SU-DHL-6 (cell line): Measurements from ENCODE around the gene CCDC73.
"Not testable (repeated sequence)": the region's sequence is repeated elsewhere in the genome, so short reads cannot be mapped to it uniquely, and the experiment has no call there.

Experiments used
- H2AFZ ChIP-seq: fragments of 200-600 bp; sonication (generic); 2 replicates; pipeline ENCODE4 v1.6.1; 2014; ENCODE audit warnings: low read depth, mild to moderate bottlenecking, moderate library complexity, mixed read lengths, antibody characterized with exemption, low read length; ENCODE audit not compliant: severe bottlenecking
- H3F3A ChIP-seq: fragments of 200-600 bp; shearing (Covaris generic); 2 replicates; pipeline ENCODE4 v1.6.0; 2016; ENCODE audit warnings: antibody characterized with exemption, mild to moderate bottlenecking; ENCODE audit not compliant: insufficient read depth
- H3K27ac ChIP-seq: fragments of 200-600 bp; sonication (generic); 2 replicates; pipeline ENCODE4 v1.5.1; 2016; ENCODE audit warnings: low read depth, mild to moderate bottlenecking, low read length, moderate library complexity, mixed read lengths
- H3K27me3 ChIP-seq: fragments of 200-600 bp; sonication (generic), shearing (Covaris generic); 2 replicates; pipeline ENCODE4 v1.6.0; 2014; ENCODE audit warnings: mild to moderate bottlenecking, low read length
- H3K36me3 ChIP-seq: fragments of 200-600 bp; sonication (generic); 2 replicates; pipeline ENCODE4 v1.6.1; 2014; ENCODE audit warnings: mild to moderate bottlenecking, low read length, mixed read lengths
- H3K4me2 ChIP-seq: fragments of 300-600, 200-600 bp; shearing (Covaris generic), sonication (generic); 2 replicates; pipeline ENCODE4 v1.6.0; 2014; ENCODE audit warnings: low read length, low read depth, mild to moderate bottlenecking; ENCODE audit not compliant: poor library complexity, severe bottlenecking
- H3K4me3 ChIP-seq: fragments of 200-600 bp; sonication (generic); 2 replicates; pipeline ENCODE4 v1.5.1; 2014; ENCODE audit warnings: antibody characterized with exemption, low read length, mild to moderate bottlenecking, mixed read lengths; ENCODE audit not compliant: insufficient read depth, poor library complexity, severe bottlenecking
- H3K79me2 ChIP-seq: fragments of 200-600 bp; sonication (generic); 2 replicates; pipeline ENCODE4 v1.6.1; 2014; ENCODE audit warnings: mild to moderate bottlenecking, low read length, moderate library complexity; ENCODE audit not compliant: insufficient read depth
- H3K9ac ChIP-seq: fragments of 200-600 bp; sonication (generic); 2 replicates; pipeline ENCODE4 v1.7.0; 2014; ENCODE audit warnings: mild to moderate bottlenecking, low read length
- H3K9me2 ChIP-seq: fragments of 200-600 bp; sonication (generic); replicated peaks from 2 replicates; pipeline ENCODE4 v1.6.1; 2014; ENCODE audit warnings: low read length; ENCODE audit not compliant: insufficient read depth
- H3K9me3 ChIP-seq: fragments of 200-600 bp; sonication (generic); 2 replicates; pipeline ENCODE4 v1.6.1; 2014; ENCODE audit warnings: low read length, mixed read lengths; ENCODE audit not compliant: insufficient read depth
- H4K20me1 ChIP-seq: fragments of 200-600 bp; sonication (generic); 2 replicates; pipeline ENCODE4 v1.6.1; 2014; ENCODE audit warnings: low read depth, mild to moderate bottlenecking, antibody characterized with exemption, low read length, moderate library complexity, mixed read lengths
- EZH2phosphoT487 ChIP-seq: fragments of 200-600 bp; sonication (generic), shearing (Covaris generic); conservative IDR thresholded peaks from 2 replicates; pipeline ENCODE4 v1.6.1; 2018; ENCODE audit warnings: mild to moderate bottlenecking, antibody characterized with exemption, low read length, moderate library complexity, mixed read lengths
- TF ChIP-seq, protein P1 (sequence below): fragments of 200-600 bp; sonication (generic); IDR thresholded peaks from one replicate; pipeline ENCODE4 v1.5.1; 2017; ENCODE audit warnings: antibody characterized with exemption, mild to moderate bottlenecking, low read length, moderate library complexity; ENCODE audit not compliant: insufficient read depth, poor library complexity, severe bottlenecking

The CCDC73 gene

DNA sequence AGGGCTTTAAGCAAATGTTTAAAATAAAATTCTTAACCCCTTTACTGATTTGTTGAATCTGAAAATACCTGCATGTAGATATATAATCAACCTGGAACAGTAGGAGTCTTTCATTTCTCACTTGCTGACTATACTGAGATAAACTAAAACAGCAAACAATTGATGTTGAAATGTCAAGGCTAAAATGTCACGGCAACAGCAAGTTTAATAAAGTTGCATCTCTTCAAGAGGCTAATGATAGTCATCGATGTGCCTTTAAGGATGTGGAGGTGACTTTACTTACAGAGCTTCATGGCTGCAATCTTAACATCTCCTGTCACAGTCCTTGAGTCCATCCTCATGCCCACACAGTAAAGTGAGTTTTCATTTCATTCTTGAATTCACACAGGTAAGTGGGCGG is 31.7 kb upstream of the CCDC73 start:
- Histone ChIP-seq H3K36me3 (no peaks in the 10 kb centered on the region), H3K9ac (no peak overlapping the region), H3F3A (no peaks in the 10 kb centered on the region), H3K4me3 (no peak overlapping the region), H3K27me3 (no peaks in the 10 kb centered on the region), H3K27ac (no peak overlapping the region), H3K79me2 (no peaks in the 10 kb centered on the region), H2AFZ (no peak overlapping the region), H3K9me3 (no peaks in the 10 kb centered on the region), H4K20me1 (no peaks in the 10 kb centered on the region), H3K4me2 (no peak overlapping the region), H3K9me2 (no peaks in the 10 kb centered on the region)
- TF ChIP-seq, protein P1, sequence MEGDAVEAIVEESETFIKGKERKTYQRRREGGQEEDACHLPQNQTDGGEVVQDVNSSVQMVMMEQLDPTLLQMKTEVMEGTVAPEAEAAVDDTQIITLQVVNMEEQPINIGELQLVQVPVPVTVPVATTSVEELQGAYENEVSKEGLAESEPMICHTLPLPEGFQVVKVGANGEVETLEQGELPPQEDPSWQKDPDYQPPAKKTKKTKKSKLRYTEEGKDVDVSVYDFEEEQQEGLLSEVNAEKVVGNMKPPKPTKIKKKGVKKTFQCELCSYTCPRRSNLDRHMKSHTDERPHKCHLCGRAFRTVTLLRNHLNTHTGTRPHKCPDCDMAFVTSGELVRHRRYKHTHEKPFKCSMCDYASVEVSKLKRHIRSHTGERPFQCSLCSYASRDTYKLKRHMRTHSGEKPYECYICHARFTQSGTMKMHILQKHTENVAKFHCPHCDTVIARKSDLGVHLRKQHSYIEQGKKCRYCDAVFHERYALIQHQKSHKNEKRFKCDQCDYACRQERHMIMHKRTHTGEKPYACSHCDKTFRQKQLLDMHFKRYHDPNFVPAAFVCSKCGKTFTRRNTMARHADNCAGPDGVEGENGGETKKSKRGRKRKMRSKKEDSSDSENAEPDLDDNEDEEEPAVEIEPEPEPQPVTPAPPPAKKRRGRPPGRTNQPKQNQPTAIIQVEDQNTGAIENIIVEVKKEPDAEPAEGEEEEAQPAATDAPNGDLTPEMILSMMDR, result no peak
- TF ChIP-seq EZH2phosphoT487, result no peak

DNA sequence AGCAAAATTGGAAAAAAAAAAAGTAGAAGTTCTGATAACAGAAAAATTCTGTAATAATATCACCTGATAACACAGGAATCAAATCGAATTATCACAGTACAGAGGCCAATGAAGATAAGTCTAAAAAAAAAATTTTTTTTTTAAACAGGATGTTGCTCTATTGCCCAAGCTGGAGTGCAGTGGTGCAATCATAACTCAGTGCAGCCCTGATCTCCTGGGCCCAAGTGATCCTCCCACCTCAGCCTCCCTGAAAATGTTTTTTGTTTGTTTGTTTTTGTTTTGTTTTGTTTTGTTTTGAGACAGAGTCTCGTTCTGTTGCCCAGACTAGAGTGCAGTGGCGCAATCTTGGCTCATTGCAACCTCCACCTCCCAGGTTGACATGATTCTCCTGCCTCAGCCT is 29.2 kb upstream of the CCDC73 start:
- H3K9me3 ChIP-seq, H3K9me2 ChIP-seq, H3K79me2 ChIP-seq, H3K4me3 ChIP-seq, H2AFZ ChIP-seq, H4K20me1 ChIP-seq, H3K27me3 ChIP-seq, H3K27ac ChIP-seq, H3K36me3 ChIP-seq, H3K4me2 ChIP-seq, H3K9ac ChIP-seq, H3F3A ChIP-seq: not testable (repeated sequence)

DNA sequence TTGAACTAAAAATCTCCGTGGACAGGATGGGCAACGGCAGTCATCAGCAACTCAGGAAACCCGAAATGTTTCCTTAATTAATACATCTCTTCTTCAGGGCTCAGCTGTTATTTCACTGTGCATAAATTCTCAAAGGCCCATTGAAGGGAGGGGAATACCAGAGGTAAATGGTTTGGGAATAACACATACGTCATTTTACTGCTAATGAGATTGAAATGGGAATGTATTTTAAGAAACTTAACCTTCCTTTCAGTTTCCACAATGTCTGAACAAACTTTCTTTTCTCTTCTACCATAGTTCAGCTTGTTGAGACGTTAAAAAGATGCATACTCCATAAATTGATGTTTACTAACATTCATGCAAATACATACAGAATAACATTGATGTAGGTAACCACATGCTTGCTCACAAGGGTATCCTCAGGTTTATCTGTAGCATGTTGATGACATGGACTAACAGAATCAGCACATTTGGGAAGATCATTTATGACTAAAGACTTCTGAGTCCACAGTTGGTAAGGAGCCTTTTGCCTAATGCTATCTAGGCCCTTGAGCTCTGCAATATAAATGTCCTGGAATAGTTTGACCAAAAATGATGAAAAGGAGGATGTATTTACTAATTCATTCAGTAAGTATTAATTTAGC is 27.6 kb upstream of the CCDC73 start:
- Histone ChIP-seq H3K36me3 (no peaks in the 10 kb centered on the region), H3K9ac (no peak overlapping the region), H3K9me3 (no peaks in the 10 kb centered on the region), H3F3A (no peaks in the 10 kb centered on the region), H2AFZ (no peak overlapping the region), H3K79me2 (no peaks in the 10 kb centered on the region), H3K4me2 (no peak overlapping the region), H3K9me2 (no peaks in the 10 kb centered on the region), H3K27ac (no peak overlapping the region), H4K20me1 (no peaks in the 10 kb centered on the region), H3K27me3 (no peaks in the 10 kb centered on the region), H3K4me3 (no peak overlapping the region)
- no peak for TF ChIP-seq EZH2phosphoT487
- TF ChIP-seq, protein P1, result no peak

DNA sequence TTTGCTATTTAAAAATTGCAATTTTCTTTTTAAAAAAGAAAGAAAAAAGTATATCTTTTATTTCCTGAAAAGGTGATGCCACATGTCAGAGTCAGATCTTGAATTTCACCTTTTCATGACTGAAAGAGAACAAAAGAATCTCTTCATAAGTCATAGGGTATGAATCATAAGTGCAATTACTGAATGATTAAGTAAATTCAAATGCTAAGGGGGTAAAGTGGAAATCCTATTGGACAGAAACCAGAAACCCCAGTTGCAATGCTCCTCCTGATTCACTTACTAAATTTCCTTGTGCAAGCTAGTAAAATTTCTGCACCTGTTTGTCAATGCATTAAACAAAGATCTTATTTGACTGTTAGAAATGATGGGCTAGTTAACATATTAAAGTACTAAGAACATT is 27.1 kb upstream of the CCDC73 start:
- Histone ChIP-seq H2AFZ (no peak overlapping the region), H3K79me2 (no peaks in the 10 kb centered on the region), H3K9me2 (no peaks in the 10 kb centered on the region), H3K36me3 (no peaks in the 10 kb centered on the region), H3K4me2 (no peak overlapping the region), H3F3A (no peaks in the 10 kb centered on the region), H3K27me3 (no peaks in the 10 kb centered on the region), H3K27ac (no peak overlapping the region), H4K20me1 (no peaks in the 10 kb centered on the region), H3K4me3 (no peak overlapping the region), H3K9ac (no peak overlapping the region), H3K9me3 (no peaks in the 10 kb centered on the region)
- TF ChIP-seq EZH2phosphoT487, result no peak
